Aorta (tissue), 4 donors: Measurements from ENCODE around the gene CD52. TPM values are rescaled to one million over a fixed set of nuclear protein-coding genes. Genes with fewer than 3 reads are reported as not detected.

Source experiments
- polyA plus RNA-seq, 2 donors: library from polyadenylated mRNA; stranded (reverse); fragments of 200-250 nt; gene quantifications; one replicate each; pipeline ENCODE4 v1.2.3, GENCODE V29; 2013
- total RNA-seq, 2 donors: library from RNA; stranded (reverse); fragmentation: NEBNext Ultra II Directional; extraction: Animal tissue kit (Norgen Biotek cat#: 25700); gene quantifications; one replicate each; pipeline ENCODE4 v1.2.1, GENCODE V29; 2021
- donor health status: healthy with polysubstance abuse.
- donor health status: Bipolar disorder and iron deficiency.
- donor health status: DM: no; HTN: no; CAD: no.
- donor health status: DM: yes; HTN: yes; CAD: no.

CD52 gene
- total and polyA plus RNA-seq, 4 donors: 8.3 to 31.4 (median 13.3) TPM

Other genes starting within 250 kb of the CD52 start
- gene PDIK1L, start 206.1 kb upstream of the CD52 start, total RNA-seq: 1 to 10 TPM; 6.5 to 7.5 TPM
- 1 to 10 TPM; 2.0 to 3.8 TPM for gene PDIK1L, start 206.1 kb upstream of the CD52 start, polyA plus RNA-seq
- 10 to 100 TPM in 1 of 2 donors, 1 to 10 TPM in 1; 5.0 to 15.7 TPM for gene FAM110D, start 158.9 kb upstream of the CD52 start, total RNA-seq
- 1 to 10 TPM in 1 of 2 donors, under 1 TPM in 1; 0.25 to 1.4 TPM for gene FAM110D, start 158.9 kb upstream of the CD52 start, polyA plus RNA-seq
- gene C1orf232, start 149.0 kb upstream of the CD52 start, total RNA-seq: not detected
- gene C1orf232, start 149.0 kb upstream of the CD52 start, polyA plus RNA-seq: not detected
- 10 to 100 TPM; 13.4 to 18.3 TPM for gene ZNF593, start 148.1 kb upstream of the CD52 start, total RNA-seq
- gene ZNF593, start 148.1 kb upstream of the CD52 start, polyA plus RNA-seq: 10 to 100 TPM; 29.4 to 48.6 TPM
- not detected for gene ZNF593OS, start 146.1 kb upstream of the CD52 start, total RNA-seq
- gene ZNF593OS, start 146.1 kb upstream of the CD52 start, polyA plus RNA-seq: under 1 TPM in 1 of 2 donors, not detected in 1; 0.20 TPM
- gene CNKSR1, start 140.5 kb upstream of the CD52 start, total RNA-seq: 1 to 10 TPM; 1.5 to 1.7 TPM
- 1 to 10 TPM; 2.3 to 4.9 TPM for gene CNKSR1, start 140.5 kb upstream of the CD52 start, polyA plus RNA-seq
- not detected for gene CATSPER4, start 127.4 kb upstream of the CD52 start, total RNA-seq
- gene CATSPER4, start 127.4 kb upstream of the CD52 start, polyA plus RNA-seq: not detected
- 1 to 10 TPM; 3.0 to 5.9 TPM for gene CEP85, start 83.8 kb upstream of the CD52 start, total RNA-seq
- 1 to 10 TPM in 1 of 2 donors, under 1 TPM in 1; 0.74 to 1.9 TPM for gene CEP85, start 83.8 kb upstream of the CD52 start, polyA plus RNA-seq
- 100 to 1,000 TPM; 160 to 252 TPM for gene SH3BGRL3, start 37.9 kb upstream of the CD52 start, total RNA-seq
- 100 to 1,000 TPM; 219 to 232 TPM for gene SH3BGRL3, start 37.9 kb upstream of the CD52 start, polyA plus RNA-seq
- 10 to 100 TPM; 14.6 to 33.9 TPM for gene UBXN11, start 11.3 kb upstream of the CD52 start, total RNA-seq
- 10 to 100 TPM; 11.6 to 46.8 TPM for gene UBXN11, start 11.3 kb upstream of the CD52 start, polyA plus RNA-seq
- gene CRYBG2, start 36.2 kb downstream of the CD52 start, total RNA-seq: under 1 TPM in 1 of 2 donors, not detected in 1; 0.27 TPM
- gene CRYBG2, start 36.2 kb downstream of the CD52 start, polyA plus RNA-seq: 1 to 10 TPM in 1 of 2 donors, under 1 TPM in 1; 0.05 to 6.4 TPM
- gene ZNF683, start 54.8 kb downstream of the CD52 start, total RNA-seq: under 1 TPM; 0.24 to 0.65 TPM
- gene ZNF683, start 54.8 kb downstream of the CD52 start, polyA plus RNA-seq: under 1 TPM in 1 of 2 donors, not detected in 1; 0.87 TPM
- not detected for gene LIN28A, start 92.9 kb downstream of the CD52 start, total RNA-seq
- not detected for gene LIN28A, start 92.9 kb downstream of the CD52 start, polyA plus RNA-seq
- 10 to 100 TPM; 42.3 to 46.4 TPM for gene DHDDS, start 114.4 kb downstream of the CD52 start, total RNA-seq
- gene DHDDS, start 114.4 kb downstream of the CD52 start, polyA plus RNA-seq: 10 to 100 TPM; 18.0 to 25.5 TPM
- gene HMGN2, start 154.5 kb downstream of the CD52 start, total RNA-seq: 100 to 1,000 TPM; 153 to 171 TPM
- 100 to 1,000 TPM; 385 to 535 TPM for gene HMGN2, start 154.5 kb downstream of the CD52 start, polyA plus RNA-seq
- gene RPS6KA1, start 211.8 kb downstream of the CD52 start, total RNA-seq: 10 to 100 TPM; 12.0 to 21.0 TPM
- gene RPS6KA1, start 211.8 kb downstream of the CD52 start, polyA plus RNA-seq: 10 to 100 TPM in 1 of 2 donors, under 1 TPM in 1; 0.87 to 21.4 TPM